ENCODE data around the gene PLS1. TPM values are rescaled to one million over a fixed set of nuclear protein-coding genes. Genes with fewer than 3 reads are reported as not detected.

Gene PLS1
- total RNA-seq, 3 donors from 2014 or later (not counting 1 experiment from before 2014, with no cell fraction given): 1.2 to 2.6 (median 1.6) TPM

- no peak overlapping the region for H3K4me3 ChIP-seq (ENCODE audit: low read length)
- H3K27ac ChIP-seq (ENCODE audit: low read length): no peak overlapping the region
- Mint-ChIP-seq H3K9me3 (no peaks in the 10 kb centered on the region), H3K27ac (no peak overlapping the region), H3K4me1 (no peaks in the 10 kb centered on the region), H3K36me3 (no peaks in the 10 kb centered on the region), H3K4me3 (no peak overlapping the region), H3K27me3 (ENCODE audit: low read depth in 2 of 2) (peaks cover 0 to 2% of the 10 kb centered on the region in 2 donors)
- WGBS (ENCODE audit: insufficient coverage): 92% methylated on average over 2 of the region's 2 CpGs
- no peak for ATAC-seq
- TF ChIP-seq, protein P1, sequence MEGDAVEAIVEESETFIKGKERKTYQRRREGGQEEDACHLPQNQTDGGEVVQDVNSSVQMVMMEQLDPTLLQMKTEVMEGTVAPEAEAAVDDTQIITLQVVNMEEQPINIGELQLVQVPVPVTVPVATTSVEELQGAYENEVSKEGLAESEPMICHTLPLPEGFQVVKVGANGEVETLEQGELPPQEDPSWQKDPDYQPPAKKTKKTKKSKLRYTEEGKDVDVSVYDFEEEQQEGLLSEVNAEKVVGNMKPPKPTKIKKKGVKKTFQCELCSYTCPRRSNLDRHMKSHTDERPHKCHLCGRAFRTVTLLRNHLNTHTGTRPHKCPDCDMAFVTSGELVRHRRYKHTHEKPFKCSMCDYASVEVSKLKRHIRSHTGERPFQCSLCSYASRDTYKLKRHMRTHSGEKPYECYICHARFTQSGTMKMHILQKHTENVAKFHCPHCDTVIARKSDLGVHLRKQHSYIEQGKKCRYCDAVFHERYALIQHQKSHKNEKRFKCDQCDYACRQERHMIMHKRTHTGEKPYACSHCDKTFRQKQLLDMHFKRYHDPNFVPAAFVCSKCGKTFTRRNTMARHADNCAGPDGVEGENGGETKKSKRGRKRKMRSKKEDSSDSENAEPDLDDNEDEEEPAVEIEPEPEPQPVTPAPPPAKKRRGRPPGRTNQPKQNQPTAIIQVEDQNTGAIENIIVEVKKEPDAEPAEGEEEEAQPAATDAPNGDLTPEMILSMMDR (IDR thresholded peaks at IDR 0.05): no peak
- intact Hi-C loops (cut with micrococcal nuclease): no loop called here
- no peaks in the 10 kb centered on the region for H3K9me3 ChIP-seq (ENCODE audit: control insufficient read depth, insufficient read depth, low read length)
- no peak for DNase-seq
- H3K36me3 ChIP-seq (ENCODE audit: control insufficient read depth, insufficient read depth, low read length): no peaks in the 10 kb centered on the region
- H3K4me1 ChIP-seq (ENCODE audit: control insufficient read depth, insufficient read depth, low read length): no peaks in the 10 kb centered on the region
- H3K27me3 ChIP-seq (ENCODE audit: control insufficient read depth, insufficient read depth, low read length): no peaks in the 10 kb centered on the region
Observed at GRCh38 chr3:142645236-142645793, 49.1 kb downstream of the PLS1 start.

DNA sequence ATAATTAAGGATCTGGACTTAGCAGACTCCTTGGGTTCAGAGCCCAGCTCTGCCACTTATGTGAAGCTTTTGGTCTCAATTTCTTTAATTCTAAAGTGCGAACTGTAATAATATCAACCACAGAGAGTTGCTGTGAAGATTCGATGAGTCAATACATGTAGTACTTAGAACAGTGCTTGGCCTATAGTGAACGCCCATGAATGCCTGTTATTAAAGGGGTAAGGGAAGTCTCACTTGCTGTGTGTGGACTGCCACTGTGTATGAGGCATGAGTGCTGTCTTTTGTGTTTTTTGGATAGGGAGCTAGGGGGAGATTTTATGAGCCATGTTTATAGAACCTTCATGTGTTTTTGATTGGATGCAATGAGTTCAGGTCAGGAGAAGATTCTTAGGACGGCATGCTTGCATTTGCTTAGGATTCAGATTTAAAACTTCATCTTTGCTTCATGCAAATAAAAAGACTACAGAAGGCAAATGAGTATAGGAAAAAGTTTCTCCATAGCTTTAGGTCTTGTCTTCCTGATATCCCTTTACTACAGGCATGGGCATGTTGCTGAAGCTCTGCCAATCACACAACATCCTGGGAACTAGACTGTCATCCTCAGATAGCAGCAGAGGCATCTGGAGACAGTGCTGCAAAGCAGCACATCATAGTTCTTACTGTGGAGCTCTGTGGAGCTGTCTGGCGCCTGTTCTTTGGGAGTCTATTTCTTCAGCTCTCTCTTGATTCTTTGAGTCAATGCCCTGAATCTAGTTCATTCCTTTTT lies 50.0 kb downstream of the PLS1 start:
- H3K9me3 ChIP-seq (ENCODE audit: control insufficient read depth, insufficient read depth, low read length): no peaks in the 10 kb centered on the region
- H3K4me1 ChIP-seq (ENCODE audit: control insufficient read depth, insufficient read depth, low read length): no peaks in the 10 kb centered on the region
- H3K27ac Mint-ChIP-seq: no peak overlapping the region
- no peaks in the 10 kb centered on the region for H3K27me3 ChIP-seq (ENCODE audit: control insufficient read depth, insufficient read depth, low read length)
- no peaks in the 10 kb centered on the region for H3K36me3 Mint-ChIP-seq
- no peaks in the 10 kb centered on the region for H3K4me1 Mint-ChIP-seq
- H3K4me3 Mint-ChIP-seq: no peak overlapping the region
- WGBS (ENCODE audit: insufficient coverage): 95% methylated on average over 5 of the region's 5 CpGs
- intact Hi-C loops (cut with micrococcal nuclease): no loop called here
- no peak overlapping the region for H3K27ac ChIP-seq (ENCODE audit: low read length)
- ATAC-seq (peak in 1 of 3 donors; percentile 48), DNase-seq (no peak)
- peaks cover 0 to 2% of the 10 kb centered on the region in 2 donors for H3K27me3 Mint-ChIP-seq (ENCODE audit: low read depth in 2 of 2)
- H3K9me3 Mint-ChIP-seq: no peaks in the 10 kb centered on the region
- H3K36me3 ChIP-seq (ENCODE audit: control insufficient read depth, insufficient read depth, low read length): no peaks in the 10 kb centered on the region
- TF ChIP-seq, protein P1 (IDR thresholded peaks at IDR 0.05): no peak
- no peak overlapping the region for H3K4me3 ChIP-seq (ENCODE audit: low read length)

GRCh38 chr3:142647856-142648255 lies 51.7 kb downstream of the PLS1 start:
- Histone ChIP-seq H3K9me3 (ENCODE audit: control insufficient read depth, insufficient read depth, low read length) (no peaks in the 10 kb centered on the region), H3K27me3 (ENCODE audit: control insufficient read depth, insufficient read depth, low read length) (no peaks in the 10 kb centered on the region), H3K27ac (ENCODE audit: low read length) (no peak overlapping the region), H3K4me3 (ENCODE audit: low read length) (no peak overlapping the region), H3K36me3 (ENCODE audit: control insufficient read depth, insufficient read depth, low read length) (no peaks in the 10 kb centered on the region), H3K4me1 (ENCODE audit: control insufficient read depth, insufficient read depth, low read length) (no peaks in the 10 kb centered on the region)
- no peak overlapping the region for H3K4me3 Mint-ChIP-seq
- H3K4me1 Mint-ChIP-seq: no peaks in the 10 kb centered on the region
- no peak for DNase-seq
- H3K27ac Mint-ChIP-seq: no peak overlapping the region
- H3K27me3 Mint-ChIP-seq (ENCODE audit: low read depth in 2 of 2): no peaks in the 10 kb centered on the region
- 98% methylated on average over 1 of the region's 1 CpG for WGBS (ENCODE audit: insufficient coverage)
- intact Hi-C loops (cut with micrococcal nuclease): no loop called here
- H3K9me3 Mint-ChIP-seq: no peaks in the 10 kb centered on the region
- H3K36me3 Mint-ChIP-seq: no peaks in the 10 kb centered on the region
- TF ChIP-seq, protein P1 (IDR thresholded peaks at IDR 0.05): no peak
- no peak for ATAC-seq
